Measurements from ENCODE around the gene TMEM61.

TMEM61 gene

DNA sequence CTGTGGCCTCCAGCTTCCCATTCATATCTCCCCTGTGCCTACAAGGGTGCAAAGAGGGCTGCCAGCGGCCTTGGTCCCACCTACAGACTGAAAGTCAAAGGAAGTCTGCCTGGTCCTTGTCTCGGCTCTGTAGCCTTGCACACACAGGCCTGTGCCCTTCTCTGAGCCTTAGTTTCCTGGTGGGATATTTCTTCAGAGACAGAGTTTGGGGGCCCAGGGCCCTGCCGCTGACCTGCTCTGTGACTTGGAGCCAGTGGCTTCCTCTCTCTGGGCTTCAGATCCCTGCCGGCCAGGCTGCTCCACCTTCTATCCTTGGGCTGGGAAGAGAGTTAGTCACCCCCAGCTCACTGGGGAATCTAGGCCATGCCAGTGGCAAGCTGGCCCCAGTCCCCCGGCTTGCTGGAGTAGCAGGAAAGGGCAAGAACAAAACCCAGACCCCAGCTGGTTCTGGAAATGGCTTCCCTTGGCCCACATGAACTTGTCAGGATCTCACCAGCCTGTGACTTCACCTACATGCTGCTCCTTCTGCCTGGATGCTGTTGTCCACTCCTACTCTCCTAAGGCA lies 1.0 kb upstream of the TMEM61 start:
- H3K9ac ChIP-seq (ENCODE audit: low read depth, low read length, poor library complexity, severe bottlenecking), result no peak overlapping the region
- no peaks in the 10 kb centered on the region for H3K9me3 ChIP-seq (ENCODE audit: insufficient read depth, low read depth, low read length)
- H3K4me2 ChIP-seq (ENCODE audit: low read depth, low read length, poor library complexity, severe bottlenecking), result no peak overlapping the region
- no peaks in the 10 kb centered on the region for H4K20me1 ChIP-seq (ENCODE audit: insufficient read depth, low read length, poor library complexity, severe bottlenecking)
- TF ChIP-seq EZH2phosphoT487 (IDR thresholded peaks at IDR 0.05; ENCODE audit: borderline replicate concordance), result no peak
- TF ChIP-seq, protein P1, sequence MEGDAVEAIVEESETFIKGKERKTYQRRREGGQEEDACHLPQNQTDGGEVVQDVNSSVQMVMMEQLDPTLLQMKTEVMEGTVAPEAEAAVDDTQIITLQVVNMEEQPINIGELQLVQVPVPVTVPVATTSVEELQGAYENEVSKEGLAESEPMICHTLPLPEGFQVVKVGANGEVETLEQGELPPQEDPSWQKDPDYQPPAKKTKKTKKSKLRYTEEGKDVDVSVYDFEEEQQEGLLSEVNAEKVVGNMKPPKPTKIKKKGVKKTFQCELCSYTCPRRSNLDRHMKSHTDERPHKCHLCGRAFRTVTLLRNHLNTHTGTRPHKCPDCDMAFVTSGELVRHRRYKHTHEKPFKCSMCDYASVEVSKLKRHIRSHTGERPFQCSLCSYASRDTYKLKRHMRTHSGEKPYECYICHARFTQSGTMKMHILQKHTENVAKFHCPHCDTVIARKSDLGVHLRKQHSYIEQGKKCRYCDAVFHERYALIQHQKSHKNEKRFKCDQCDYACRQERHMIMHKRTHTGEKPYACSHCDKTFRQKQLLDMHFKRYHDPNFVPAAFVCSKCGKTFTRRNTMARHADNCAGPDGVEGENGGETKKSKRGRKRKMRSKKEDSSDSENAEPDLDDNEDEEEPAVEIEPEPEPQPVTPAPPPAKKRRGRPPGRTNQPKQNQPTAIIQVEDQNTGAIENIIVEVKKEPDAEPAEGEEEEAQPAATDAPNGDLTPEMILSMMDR (conservative IDR thresholded peaks at IDR 0.05; ENCODE audit: low read length), result no peak
- H3F3A ChIP-seq (ENCODE audit: low read depth), result no peaks in the 10 kb centered on the region
- no peaks in the 10 kb centered on the region for H3K79me2 ChIP-seq (ENCODE audit: insufficient read depth, low read length)
- no peaks in the 10 kb centered on the region for H3K36me3 ChIP-seq (ENCODE audit: insufficient read depth, low read length)
- no peaks in the 10 kb centered on the region for H3K27me3 ChIP-seq (ENCODE audit: insufficient read depth, low read length, poor library complexity, severe bottlenecking)
- H3K4me3 ChIP-seq (ENCODE audit: low read length, poor library complexity, severe bottlenecking), result no peak overlapping the region
- H2AFZ ChIP-seq (ENCODE audit: low read length), result no peak overlapping the region
- H3K4me1 ChIP-seq (ENCODE audit: insufficient read depth, low read length, poor library complexity, severe bottlenecking), result no peaks in the 10 kb centered on the region
- no peaks in the 10 kb centered on the region for H3K9me2 ChIP-seq (replicated peaks; ENCODE audit: low read depth, low read length)

GRCh38 chr1:54980046-54980527 lies 341 bp upstream of the TMEM61 start:
- no peaks in the 10 kb centered on the region for H3K4me1 ChIP-seq (ENCODE audit: insufficient read depth, low read length, poor library complexity, severe bottlenecking)
- H3K4me2 ChIP-seq (ENCODE audit: low read depth, low read length, poor library complexity, severe bottlenecking), result no peak overlapping the region
- H3K27me3 ChIP-seq (ENCODE audit: insufficient read depth, low read length, poor library complexity, severe bottlenecking), result no peaks in the 10 kb centered on the region
- no peaks in the 10 kb centered on the region for H3K79me2 ChIP-seq (ENCODE audit: insufficient read depth, low read length)
- no peak overlapping the region for H2AFZ ChIP-seq (ENCODE audit: low read length)
- H3F3A ChIP-seq (ENCODE audit: low read depth), result no peaks in the 10 kb centered on the region
- no peak overlapping the region for H3K4me3 ChIP-seq (ENCODE audit: low read length, poor library complexity, severe bottlenecking)
- H4K20me1 ChIP-seq (ENCODE audit: insufficient read depth, low read length, poor library complexity, severe bottlenecking), result no peaks in the 10 kb centered on the region
- H3K9me2 ChIP-seq (replicated peaks; ENCODE audit: low read depth, low read length), result no peaks in the 10 kb centered on the region
- no peaks in the 10 kb centered on the region for H3K36me3 ChIP-seq (ENCODE audit: insufficient read depth, low read length)
- H3K9me3 ChIP-seq (ENCODE audit: insufficient read depth, low read depth, low read length), result no peaks in the 10 kb centered on the region
- TF ChIP-seq, protein P1 (conservative IDR thresholded peaks at IDR 0.05; ENCODE audit: low read length), result no peak
- TF ChIP-seq EZH2phosphoT487 (IDR thresholded peaks at IDR 0.05; ENCODE audit: borderline replicate concordance), result no peak
- no peak overlapping the region for H3K9ac ChIP-seq (ENCODE audit: low read depth, low read length, poor library complexity, severe bottlenecking)

DNA sequence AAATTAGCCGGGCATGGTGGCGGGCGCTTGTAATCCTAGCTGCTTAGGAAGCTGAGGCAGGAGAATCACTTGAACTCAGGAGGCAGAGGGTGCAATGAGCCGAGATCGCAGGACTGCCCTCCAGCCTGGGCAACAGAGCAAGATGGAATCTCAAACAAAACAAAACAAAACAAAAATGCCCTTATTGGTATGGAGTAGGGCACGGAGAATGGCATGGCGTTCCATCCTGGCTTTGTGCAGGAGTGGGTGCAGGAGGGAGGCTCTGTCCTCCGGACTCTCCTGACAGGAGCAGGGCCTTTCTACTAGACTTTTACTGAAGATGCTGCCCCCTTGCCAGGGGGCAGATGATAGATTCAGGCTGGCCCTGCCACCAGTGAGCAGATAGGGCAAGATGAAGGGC lies 1.0 kb downstream of the TMEM61 start:
- no peaks in the 10 kb centered on the region for H3K9me3 ChIP-seq (ENCODE audit: insufficient read depth, low read depth, low read length)

More for the DNA sequence above, 1.0 kb downstream of the TMEM61 start:
- TF ChIP-seq, protein P1 (conservative IDR thresholded peaks at IDR 0.05; ENCODE audit: low read length), result no peak
- no peak for TF ChIP-seq EZH2phosphoT487 (IDR thresholded peaks at IDR 0.05; ENCODE audit: borderline replicate concordance)
- Histone ChIP-seq H3K4me3 (ENCODE audit: low read length, poor library complexity, severe bottlenecking) (no peak overlapping the region), H3K9me2 (replicated peaks; ENCODE audit: low read depth, low read length) (no peaks in the 10 kb centered on the region), H2AFZ (ENCODE audit: low read length) (no peak overlapping the region), H3K4me1 (ENCODE audit: insufficient read depth, low read length, poor library complexity, severe bottlenecking) (no peaks in the 10 kb centered on the region), H3K79me2 (ENCODE audit: insufficient read depth, low read length) (no peaks in the 10 kb centered on the region), H3K9ac (ENCODE audit: low read depth, low read length, poor library complexity, severe bottlenecking) (no peak overlapping the region), H3F3A (ENCODE audit: low read depth) (no peaks in the 10 kb centered on the region), H3K27me3 (ENCODE audit: insufficient read depth, low read length, poor library complexity, severe bottlenecking) (no peaks in the 10 kb centered on the region), H3K36me3 (ENCODE audit: insufficient read depth, low read length) (no peaks in the 10 kb centered on the region), H3K4me2 (ENCODE audit: low read depth, low read length, poor library complexity, severe bottlenecking) (no peak overlapping the region), H4K20me1 (ENCODE audit: insufficient read depth, low read length, poor library complexity, severe bottlenecking) (no peaks in the 10 kb centered on the region)
